NCI-H1930 (cell line): Measurements from ENCODE around the gene ENTHD1.
A peak's percentile ranks its signal among the peaks of the same experiment; 100 is the strongest.
"Not testable (repeated sequence)": the region's sequence is repeated elsewhere in the genome, so short reads cannot be mapped to it uniquely, and the experiment has no call there.

Experiments
- DNase-seq, 2 experiments: peaks; one replicate each; lab custom pipeline; 2025; lab: John Stamatoyannopoulos, UW

The ENTHD1 gene

GRCh38 chr22:39777716-39778454 lies 115.7 kb downstream of the ENTHD1 start:
- DNase-seq = no peak

GRCh38 chr22:39776295-39777009 lies 117.1 kb downstream of the ENTHD1 start:
- no peak for DNase-seq

- DNase-seq = no peak
Observed at GRCh38 chr22:39773976-39774539, 119.5 kb downstream of the ENTHD1 start.

- no peak for DNase-seq
Observed at GRCh38 chr22:39773503-39773902, 120.1 kb downstream of the ENTHD1 start.

GRCh38 chr22:39771486-39771885 lies 122.1 kb downstream of the ENTHD1 start:
- DNase-seq = no peak

- no peak for DNase-seq
Observed at GRCh38 chr22:39765661-39766060, 127.9 kb downstream of the ENTHD1 start.

- DNase-seq = no peak
Observed at GRCh38 chr22:39765046-39765445, 128.5 kb downstream of the ENTHD1 start.

- DNase-seq = no peak
Observed at GRCh38 chr22:39763276-39763675, 130.3 kb downstream of the ENTHD1 start.

GRCh38 chr22:39750759-39751158 lies 142.8 kb downstream of the ENTHD1 start:
- no peak for DNase-seq

- DNase-seq = peak; percentile 39 to 66
Observed at GRCh38 chr22:39748877-39749276, 144.7 kb downstream of the ENTHD1 start.

- no peak for DNase-seq
Observed at GRCh38 chr22:39746600-39747262, 146.8 kb downstream of the ENTHD1 start.

GRCh38 chr22:39745789-39746188 lies 147.8 kb downstream of the ENTHD1 start:
- DNase-seq = no peak

GRCh38 chr22:39744353-39744752 lies 149.2 kb downstream of the ENTHD1 start:
- DNase-seq = no peak

GRCh38 chr22:39743935-39744334 lies 149.6 kb downstream of the ENTHD1 start:
- DNase-seq = no peak

GRCh38 chr22:39739338-39740027 lies 154.1 kb downstream of the ENTHD1 start:
- DNase-seq = no peak

- no peak for DNase-seq
Observed at GRCh38 chr22:39738746-39739145, 154.8 kb downstream of the ENTHD1 start.

- no peak for DNase-seq
Observed at GRCh38 chr22:39735776-39736175, 157.8 kb downstream of the ENTHD1 start.

- no peak for DNase-seq
Observed at GRCh38 chr22:39734866-39735265, 158.7 kb downstream of the ENTHD1 start.

GRCh38 chr22:39734046-39734445 lies 159.5 kb downstream of the ENTHD1 start:
- not testable (repeated sequence) for DNase-seq

GRCh38 chr22:39733191-39733590 lies 160.4 kb downstream of the ENTHD1 start:
- DNase-seq = no peak

- no peak for DNase-seq
Observed at GRCh38 chr22:39732625-39733024, 160.9 kb downstream of the ENTHD1 start.
